H1 (cell line): ENCODE measurements around the gene TAGLN3. TPM values are rescaled to one million over a fixed set of nuclear protein-coding genes. Genes with fewer than 3 reads are reported as not detected.

Experiments
- CHD1 ChIP-seq: IDR thresholded peaks from 2 replicates; pipeline ENCODE4 v1.6.1; 2012; ENCODE audit warnings: low read depth, low read length, improper control_type of control experiment
- CHD2 ChIP-seq: IDR thresholded peaks from 2 replicates; pipeline ENCODE4 v1.6.1; 2012; ENCODE audit warnings: low read length, improper control_type of control experiment
- polyA plus RNA-seq, 7 experiments: library from polyadenylated mRNA; depleted of rRNA in 3 of 7; stranded (reverse) in 5 of 7; unstranded in 2 of 7; fragments of >200 nt in 5 of 7; fragments of 200-250 nt in 2 of 7; gene quantifications; 1 replicate in 5 of 7; 2 replicates in 1 of 7; 4 replicates in 1 of 7; pipeline versions ENCODE4 v1.2.1 to v1.2.3, GENCODE V29; 2011 to 2013; ENCODE audit warnings: missing spikeins in 2 of 7, mixed read lengths in 2 of 7
- total RNA-seq: library from RNA; stranded (reverse); fragmentation: NEBNext Ultra II Directional; extraction: Animal tissue kit (Norgen Biotek cat#: 25700); gene quantifications from 2 replicates; pipeline ENCODE4 v1.2.1, GENCODE V29; 2021

The TAGLN3 gene
- total and polyA plus RNA-seq, 2 of the 8 experiments (the other 6 are each of a cell fraction or from before 2014, with no cell fraction given) = 6.3 to 7.5 TPM

DNA sequence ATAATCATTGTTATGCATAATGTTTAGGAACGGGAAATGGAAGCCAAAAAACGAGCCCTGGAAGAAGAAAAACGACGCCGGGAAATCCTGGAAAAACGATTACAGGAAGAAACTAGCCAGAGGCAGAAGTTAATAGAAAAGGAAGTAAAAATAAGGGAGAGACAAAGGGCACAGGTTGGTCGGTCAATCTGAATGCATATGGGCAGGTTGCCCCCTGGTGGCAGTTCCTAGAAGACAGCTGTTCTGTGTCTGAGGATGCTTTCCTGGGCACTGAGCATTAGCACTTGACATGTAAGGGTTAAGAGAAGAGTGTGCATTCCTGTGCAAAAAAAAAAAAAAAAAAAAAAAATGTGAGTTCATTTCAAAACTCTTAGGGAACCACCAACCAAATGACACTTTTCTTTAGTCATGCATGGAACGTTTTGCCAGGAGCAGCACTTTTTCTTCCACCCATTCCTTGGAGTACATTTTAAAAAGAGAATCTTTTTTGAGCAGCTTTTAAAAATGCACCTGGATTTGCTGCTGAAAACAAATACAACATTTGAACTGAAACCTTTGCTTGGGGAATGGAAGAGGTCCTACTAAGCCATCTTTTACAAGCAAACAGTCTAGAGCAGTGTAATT is 31.0 kb upstream of the TAGLN3 start (continued):
- no peak for TF ChIP-seq CHD2
- no peak for TF ChIP-seq CHD1
